ENCODE data around the gene HS3ST1. TPM values are rescaled to one million over a fixed set of nuclear protein-coding genes. Genes with fewer than 3 reads are reported as not detected.
A peak's percentile ranks its signal among the peaks of the same experiment; 100 is the strongest.

The HS3ST1 gene
- total RNA-seq, 1 experiment from 2014 or later = 12.3 TPM

- Histone ChIP-seq H3K9me2 (ENCODE audit: insufficient read depth) (no peaks in the 10 kb centered on the region), H3K9me3 (ENCODE audit: insufficient read depth, low read depth) (no peaks in the 10 kb centered on the region), H3K4me2 (no peak overlapping the region), H3K4me3 (no peak overlapping the region), H4K20me1 (ENCODE audit: insufficient read depth) (peaks cover 7% of the 10 kb centered on the region; the same call in 1 of the 2 replicates), H3K27me3 (ENCODE audit: insufficient read depth, low read depth) (no peaks in the 10 kb centered on the region), H3K4me1 (replicated peaks; ENCODE audit: insufficient read depth) (0 out of 2 replicates have a peak, but pooled peaks cover 8% of the 10 kb centered on the region), H3K36me3 (ENCODE audit: low read depth) (peaks cover 20% of the 10 kb centered on the region; the same call in 1 of the 2 replicates), H3F3A (ENCODE audit: insufficient read depth, low read depth) (no peaks in the 10 kb centered on the region), H3K27ac (no peak overlapping the region), H3K79me2 (ENCODE audit: low read depth) (peaks cover 92% of the 10 kb centered on the region), H2AFZ (no peak overlapping the region)
- ChIA-PET POLR2A (ENCODE audit: unreplicated experiment) (no interaction called here), CTCF (no interaction called here)
- no TSS peak for BruUV-seq (replicated peaks)
- intact Hi-C loops (cut with micrococcal nuclease; ENCODE audit: unreplicated experiment) = no loop called here
- DNase-seq = no peak
- TF ChIP-seq, protein P1, sequence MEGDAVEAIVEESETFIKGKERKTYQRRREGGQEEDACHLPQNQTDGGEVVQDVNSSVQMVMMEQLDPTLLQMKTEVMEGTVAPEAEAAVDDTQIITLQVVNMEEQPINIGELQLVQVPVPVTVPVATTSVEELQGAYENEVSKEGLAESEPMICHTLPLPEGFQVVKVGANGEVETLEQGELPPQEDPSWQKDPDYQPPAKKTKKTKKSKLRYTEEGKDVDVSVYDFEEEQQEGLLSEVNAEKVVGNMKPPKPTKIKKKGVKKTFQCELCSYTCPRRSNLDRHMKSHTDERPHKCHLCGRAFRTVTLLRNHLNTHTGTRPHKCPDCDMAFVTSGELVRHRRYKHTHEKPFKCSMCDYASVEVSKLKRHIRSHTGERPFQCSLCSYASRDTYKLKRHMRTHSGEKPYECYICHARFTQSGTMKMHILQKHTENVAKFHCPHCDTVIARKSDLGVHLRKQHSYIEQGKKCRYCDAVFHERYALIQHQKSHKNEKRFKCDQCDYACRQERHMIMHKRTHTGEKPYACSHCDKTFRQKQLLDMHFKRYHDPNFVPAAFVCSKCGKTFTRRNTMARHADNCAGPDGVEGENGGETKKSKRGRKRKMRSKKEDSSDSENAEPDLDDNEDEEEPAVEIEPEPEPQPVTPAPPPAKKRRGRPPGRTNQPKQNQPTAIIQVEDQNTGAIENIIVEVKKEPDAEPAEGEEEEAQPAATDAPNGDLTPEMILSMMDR (conservative IDR thresholded peaks at IDR 0.05) = peak; percentile 30; the same call in 1 of the 2 replicates
- TF ChIP-seq EZH2 (IDR thresholded peaks at IDR 0.05; ENCODE audit: low read depth) = no peak
Observed at GRCh38 chr4:11424000-11424399, 4.7 kb downstream of the HS3ST1 start.

GRCh38 chr4:11423465-11423864 lies 5.2 kb downstream of the HS3ST1 start:
- Histone ChIP-seq H3F3A (ENCODE audit: insufficient read depth, low read depth) (no peaks in the 10 kb centered on the region), H3K4me1 (replicated peaks; ENCODE audit: insufficient read depth) (0 out of 2 replicates have a peak, but pooled peaks cover 8% of the 10 kb centered on the region), H3K36me3 (ENCODE audit: low read depth) (peaks cover 20% of the 10 kb centered on the region; the same call in 1 of the 2 replicates), H3K27ac (no peak overlapping the region), H3K79me2 (ENCODE audit: low read depth) (peaks cover 96% of the 10 kb centered on the region), H3K9me2 (ENCODE audit: insufficient read depth) (no peaks in the 10 kb centered on the region), H3K27me3 (ENCODE audit: insufficient read depth, low read depth) (no peaks in the 10 kb centered on the region), H3K4me2 (no peak overlapping the region), H2AFZ (no peak overlapping the region), H3K9me3 (ENCODE audit: insufficient read depth, low read depth) (no peaks in the 10 kb centered on the region), H4K20me1 (ENCODE audit: insufficient read depth) (peaks cover 7% of the 10 kb centered on the region; the same call in 1 of the 2 replicates), H3K4me3 (no peak overlapping the region)
- TF ChIP-seq, protein P1 (conservative IDR thresholded peaks at IDR 0.05) = no peak
- no peak for TF ChIP-seq EZH2 (IDR thresholded peaks at IDR 0.05; ENCODE audit: low read depth)
- ChIA-PET CTCF (no interaction called here), POLR2A (ENCODE audit: unreplicated experiment) (no interaction called here)
- no TSS peak for BruUV-seq (replicated peaks)
- intact Hi-C loops (cut with micrococcal nuclease; ENCODE audit: unreplicated experiment) = no loop called here
- no peak for DNase-seq

DNA sequence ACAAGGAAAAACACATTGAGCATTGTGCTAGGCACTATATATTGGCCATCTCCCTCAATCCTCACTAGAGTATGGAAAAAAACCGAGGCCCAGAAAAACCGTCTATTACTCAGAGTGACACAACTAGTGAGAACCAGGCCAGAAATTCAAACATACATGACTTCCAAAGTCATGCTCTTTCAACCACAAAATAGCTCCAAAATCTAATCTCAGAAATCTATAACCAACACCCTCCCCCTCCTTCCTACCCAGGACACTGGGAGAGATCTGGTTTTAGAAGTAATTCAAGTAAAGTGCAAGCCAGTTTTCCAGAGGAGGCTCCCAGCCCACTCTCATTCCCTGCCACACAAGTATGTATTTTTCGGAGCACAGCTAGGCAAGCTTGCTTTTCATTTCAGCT lies 7.6 kb downstream of the HS3ST1 start:
- ChIA-PET POLR2A (ENCODE audit: unreplicated experiment) (interaction anchor here (0.7 kb wide), 1 partner anchor 85 kb away, joined by 19 read pairs; no protein-coding TSS in a partner anchor), CTCF (no interaction called here)
- no peaks in the 10 kb centered on the region for H3K27me3 ChIP-seq (ENCODE audit: insufficient read depth, low read depth)
- H3K9me3 ChIP-seq (ENCODE audit: insufficient read depth, low read depth) = no peaks in the 10 kb centered on the region
- no peak for TF ChIP-seq EZH2 (IDR thresholded peaks at IDR 0.05; ENCODE audit: low read depth)
- TF ChIP-seq, protein P1 (conservative IDR thresholded peaks at IDR 0.05) = no peak
- no peaks in the 10 kb centered on the region for H3F3A ChIP-seq (ENCODE audit: insufficient read depth, low read depth)
- H3K27ac ChIP-seq = no peak overlapping the region
- H3K4me2 ChIP-seq = no peak overlapping the region
- no TSS peak for BruUV-seq (replicated peaks)
- H3K9me2 ChIP-seq (ENCODE audit: insufficient read depth) = no peaks in the 10 kb centered on the region
- peaks cover 15% of the 10 kb centered on the region; the same call in 1 of the 2 replicates for H3K36me3 ChIP-seq (ENCODE audit: low read depth)
- H3K79me2 ChIP-seq (ENCODE audit: low read depth) = peaks cover 85% of the 10 kb centered on the region
- H3K4me1 ChIP-seq (replicated peaks; ENCODE audit: insufficient read depth) = no peaks in the 10 kb centered on the region
- intact Hi-C loops (cut with micrococcal nuclease; ENCODE audit: unreplicated experiment) = no loop called here
- 0 out of 2 replicates have a peak, but pooled peaks cover 1% of the 10 kb centered on the region for H4K20me1 ChIP-seq (ENCODE audit: insufficient read depth)
- no peak overlapping the region for H2AFZ ChIP-seq
- no peak for DNase-seq
- H3K4me3 ChIP-seq = no peak overlapping the region
